Naive thymus-derived CD4-positive, alpha-beta T cell (primary cell): ENCODE data around the gene SERPINE1. TPM values are rescaled to one million over a fixed set of nuclear protein-coding genes. Genes with fewer than 3 reads are reported as not detected.
A peak's percentile ranks its signal among the peaks of the same experiment; 100 is the strongest.
"Not testable (repeated sequence)": the region's sequence is repeated elsewhere in the genome, so short reads cannot be mapped to it uniquely, and the experiment has no call there.

ENCODE experiments used
- ATAC-seq: fragments of 150-1000 bp; cut with Tn5 transposase; 2 replicates; pipeline ENCODE4 v1.10.0; 2021; ENCODE audit warnings: mild to moderate bottlenecking, moderate library complexity
- CTCF ChIA-PET: fragments of 350-600 bp; sonication (Branson Sonifier 250); formaldehyde crosslinking; loops from one replicate; lab custom pipeline; 2021; ENCODE audit warnings: antibody characterized with exemption; lab: Charles Lee
- POLR2A ChIA-PET: fragments of 350-600 bp; sonication (Branson Sonifier 250); formaldehyde crosslinking; loops from one replicate; lab custom pipeline; 2021; ENCODE audit warnings: antibody characterized with exemption, inconsistent platforms; lab: Charles Lee
- DNase-seq, 9 donors: peaks; one replicate each; pipeline versions ENCODE4 v3.0.0 to v3.0.0-alpha.2; 2020 to 2022; ENCODE audit warnings: mixed read lengths in 1 of 9
- H3K27ac ChIP-seq: one replicate; pipeline ENCODE4 v1.7.0; 2013; ENCODE audit warnings: mild to moderate bottlenecking, low read depth, low read length, moderate library complexity
- H3K27me3 ChIP-seq, 2 donors: one replicate each; pipeline ENCODE4 v1.7.0; 2013; ENCODE audit warnings: low read length in 2 of 2, mild to moderate bottlenecking in 2 of 2, moderate library complexity in 2 of 2; ENCODE audit not compliant: control insufficient read depth in 2 of 2, insufficient read depth in 2 of 2
- H3K36me3 ChIP-seq, 3 experiments: 1 replicate in 2 of 3; 2 replicates in 1 of 3; pipeline ENCODE4 v1.7.0; 2013; ENCODE audit warnings: low read length in 3 of 3, mild to moderate bottlenecking in 3 of 3, moderate library complexity in 1 of 3; ENCODE audit not compliant: insufficient read depth in 3 of 3, control insufficient read depth in 2 of 3
- H3K4me1 ChIP-seq, 2 donors: one replicate each; pipeline ENCODE4 v1.7.0; 2013; ENCODE audit warnings: low read length in 2 of 2, mild to moderate bottlenecking in 2 of 2, moderate library complexity in 1 of 2; ENCODE audit not compliant: control insufficient read depth in 2 of 2, insufficient read depth in 2 of 2
- H3K4me3 ChIP-seq: 2 replicates; pipeline ENCODE4 v1.7.0; 2013; ENCODE audit warnings: mild to moderate bottlenecking, low read length
- H3K9me3 ChIP-seq, 3 experiments: 1 replicate in 2 of 3; 2 replicates in 1 of 3; pipeline ENCODE4 v1.7.0; 2013; ENCODE audit warnings: low read length in 3 of 3; ENCODE audit not compliant: control insufficient read depth in 2 of 3
- H3K27ac Mint-ChIP-seq, 9 donors: one replicate each; pipeline ENCODE4 v1.8.0; 2020 to 2022; ENCODE audit warnings: mixed read lengths in 9 of 9, mild to moderate bottlenecking in 8 of 9, moderate library complexity in 5 of 9, inconsistent platforms in 2 of 9
- H3K27me3 Mint-ChIP-seq, 5 donors: one replicate each; pipeline ENCODE4 v1.8.0; 2021 to 2022; ENCODE audit warnings: mixed read lengths in 5 of 5, mild to moderate bottlenecking in 1 of 5
- H3K36me3 Mint-ChIP-seq, 5 donors: one replicate each; pipeline ENCODE4 v1.8.0; 2020 to 2022; ENCODE audit warnings: mixed read lengths in 5 of 5, mild to moderate bottlenecking in 3 of 5, inconsistent platforms in 1 of 5
- H3K4me1 Mint-ChIP-seq, 7 donors: one replicate each; pipeline ENCODE4 v1.8.0; 2020 to 2022; ENCODE audit warnings: mixed read lengths in 7 of 7, mild to moderate bottlenecking in 3 of 7, inconsistent platforms in 1 of 7
- H3K4me3 Mint-ChIP-seq, 10 donors: one replicate each; pipeline ENCODE4 v1.8.0; 2020 to 2022; ENCODE audit warnings: mild to moderate bottlenecking in 10 of 10, mixed read lengths in 10 of 10, moderate library complexity in 6 of 10, inconsistent platforms in 2 of 10
- H3K9me3 Mint-ChIP-seq, 11 donors: one replicate each; pipeline ENCODE4 v1.8.0; 2020 to 2022; ENCODE audit warnings: mixed read lengths in 11 of 11, mild to moderate bottlenecking in 4 of 11, inconsistent platforms in 1 of 11, moderate library complexity in 1 of 11
- intact Hi-C, 2 donors: fragments of 100-400 bp; cut with micrococcal nuclease; formaldehyde crosslinking; loops; one replicate each; pipeline ENCODE4 v1.15.1; 2023
- polyA plus RNA-seq, 2 donors: library from polyadenylated mRNA; unstranded; fragments of 300-500 nt; fragmentation: Illumina TruSeq; gene quantifications; one replicate each; pipeline ENCODE4 v1.2.3, GENCODE V29; 2021
- total RNA-seq, 6 experiments: library from RNA in 5 of 6; stranded (reverse) in 5 of 6; gene quantifications; 1 replicate in 5 of 6; 2 replicates in 1 of 6; pipeline ENCODE4 v1.2.3 and lab custom pipeline; 2021 to 2026

The SERPINE1 gene
- total and polyA plus RNA-seq, 7 experiments from 2014 or later, result 0.08 to 0.56 (median 0.36) TPM; not detected in 4

- Mint-ChIP-seq H3K4me1 (peaks cover 7 to 26% (median 10%) of the 10 kb centered on the region in 7 donors), H3K9me3 (peaks cover 0 to 2% (median 0%) of the 10 kb centered on the region in 11 donors), H3K4me3 (no peak overlapping the region), H3K27me3 (peaks cover 38 to 47% (median 41%) of the 10 kb centered on the region in 5 donors), H3K27ac (no peak overlapping the region), H3K36me3 (no peaks in the 10 kb centered on the region)
- H3K4me3 ChIP-seq, result no peak overlapping the region
- CTCF ChIA-PET, result no interaction called here
- no peaks in the 10 kb centered on the region for H3K4me1 ChIP-seq
- ATAC-seq (no peak), DNase-seq (no peak)
- POLR2A ChIA-PET, result no interaction called here
- H3K27ac ChIP-seq, result no peak overlapping the region
- no peaks in the 10 kb centered on the region for H3K27me3 ChIP-seq
- H3K9me3 ChIP-seq, result no peaks in the 10 kb centered on the region
- H3K36me3 ChIP-seq, result no peaks in the 10 kb centered on the region
- intact Hi-C loops, result no loop called here
These were observed 6.6 kb upstream of the SERPINE1 start for GRCh38 chr7:101120315-101120714.

GRCh38 chr7:101121631-101121990 lies 5.3 kb upstream of the SERPINE1 start:
- H3K9me3 Mint-ChIP-seq, DNase-seq, intact Hi-C loops, ATAC-seq, POLR2A ChIA-PET, H3K36me3 Mint-ChIP-seq, H3K4me1 ChIP-seq, H3K4me3 ChIP-seq, H3K27me3 ChIP-seq, H3K27ac ChIP-seq, H3K9me3 ChIP-seq, H3K36me3 ChIP-seq: not testable (repeated sequence)
- peaks cover 15 to 38% (median 20%) of the 10 kb centered on the region in 7 donors for H3K4me1 Mint-ChIP-seq
- H3K4me3 Mint-ChIP-seq, result peak overlapping the region in 2 of 10 donors; percentile 72 to 83
- peak overlapping the region in 1 of 9 donors; percentile 77 for H3K27ac Mint-ChIP-seq
- H3K27me3 Mint-ChIP-seq, result peaks cover 43 to 55% (median 51%) of the 10 kb centered on the region in 5 donors
- CTCF ChIA-PET, result interaction anchor here (1.0 kb wide), 1 partner anchor 22 kb away, joined by 4 read pairs; no protein-coding TSS in a partner anchor

- peaks cover 21 to 44% (median 27%) of the 10 kb centered on the region in 7 donors for H3K4me1 Mint-ChIP-seq
- Histone ChIP-seq H3K4me3 (no peak overlapping the region), H3K36me3 (no peaks in the 10 kb centered on the region), H3K27ac (no peak overlapping the region), H3K27me3 (no peaks in the 10 kb centered on the region), H3K4me1 (peaks cover 6 to 14% of the 10 kb centered on the region in 2 donors), H3K9me3 (no peaks in the 10 kb centered on the region)
- intact Hi-C loops, result no loop called here
- no peak for DNase-seq
- ChIA-PET CTCF (interaction anchor here (1.0 to 1.3 kb wide), 4 partner anchors 18 to 22 kb away, joined by 3 to 4 read pairs (median 4); no protein-coding TSS in a partner anchor), POLR2A (no interaction called here)
- peaks cover 0 to 3% (median 0%) of the 10 kb centered on the region in 5 donors for H3K36me3 Mint-ChIP-seq
- H3K4me3 Mint-ChIP-seq, result peak overlapping the region in 6 of 10 donors; percentile 17 to 83 (median 42)
- peaks cover 48 to 61% (median 58%) of the 10 kb centered on the region in 5 donors for H3K27me3 Mint-ChIP-seq
- ATAC-seq, result no peak
- H3K9me3 Mint-ChIP-seq, result peaks cover 0 to 2% (median 0%) of the 10 kb centered on the region in 11 donors
- peak overlapping the region in 2 of 9 donors; percentile 66 to 77 for H3K27ac Mint-ChIP-seq
These were observed 4.6 kb upstream of the SERPINE1 start for GRCh38 chr7:101121991-101122932.

GRCh38 chr7:101122933-101123702 lies 3.8 kb upstream of the SERPINE1 start:
- Mint-ChIP-seq H3K4me3 (peak overlapping the region in 1 of 10 donors; percentile 83), H3K9me3 (peaks cover 0 to 2% (median 0%) of the 10 kb centered on the region in 11 donors), H3K4me1 (peaks cover 23 to 50% (median 30%) of the 10 kb centered on the region in 7 donors), H3K36me3 (peaks cover 0 to 3% (median 0%) of the 10 kb centered on the region in 5 donors), H3K27me3 (peaks cover 53 to 68% (median 61%) of the 10 kb centered on the region in 5 donors), H3K27ac (no peak overlapping the region)
- no peak for ATAC-seq
- ChIA-PET POLR2A (no interaction called here), CTCF (interaction anchor here (1.0 to 1.3 kb wide), 3 partner anchors 18 to 21 kb away, joined by 3 to 4 read pairs (median 3); no protein-coding TSS in a partner anchor)
- peaks cover 6 to 15% of the 10 kb centered on the region in 2 donors for H3K4me1 ChIP-seq
- intact Hi-C loops, result no loop called here
- H3K9me3 ChIP-seq, result no peaks in the 10 kb centered on the region
- no peaks in the 10 kb centered on the region for H3K27me3 ChIP-seq
- no peak overlapping the region for H3K27ac ChIP-seq
- no peak for DNase-seq
- no peaks in the 10 kb centered on the region for H3K36me3 ChIP-seq
- no peak overlapping the region for H3K4me3 ChIP-seq

- Histone ChIP-seq H3K4me1 (peaks cover 6 to 15% of the 10 kb centered on the region in 2 donors), H3K27me3 (no peaks in the 10 kb centered on the region), H3K4me3 (no peak overlapping the region), H3K9me3 (no peaks in the 10 kb centered on the region), H3K36me3 (no peaks in the 10 kb centered on the region), H3K27ac (no peak overlapping the region)
- ATAC-seq, result no peak
- CTCF ChIA-PET, result no interaction called here
- Mint-ChIP-seq H3K9me3 (peaks cover 0 to 2% (median 0%) of the 10 kb centered on the region in 11 donors), H3K27me3 (peaks cover 53 to 70% (median 64%) of the 10 kb centered on the region in 5 donors), H3K4me1 (peaks cover 23 to 53% (median 30%) of the 10 kb centered on the region in 7 donors), H3K36me3 (peaks cover 0 to 3% (median 0%) of the 10 kb centered on the region in 5 donors), H3K4me3 (no peak overlapping the region), H3K27ac (no peak overlapping the region)
- intact Hi-C loops, result loop anchor here in 1 of 2 donors (2.0 kb wide), 1 partner anchor 15 kb away; no protein-coding TSS in a partner anchor
- POLR2A ChIA-PET, result no interaction called here
- DNase-seq, result no peak
These were observed 3.2 kb upstream of the SERPINE1 start for GRCh38 chr7:101123703-101124068.
